Measurements from ENCODE around the gene LRRC72.
"Not testable (repeated sequence)": the region's sequence is repeated elsewhere in the genome, so short reads cannot be mapped to it uniquely, and the experiment has no call there.

Gene LRRC72

GRCh38 chr7:16581286-16581685 is 54.7 kb downstream of the LRRC72 start:
- no peak for DNase-seq (ENCODE audit: low read depth)

GRCh38 chr7:16583834-16584233 is 57.2 kb downstream of the LRRC72 start:
- DNase-seq (ENCODE audit: low read depth), result no peak

- DNase-seq (ENCODE audit: low read depth), result no peak
Observed at GRCh38 chr7:16585540-16585939, 58.9 kb downstream of the LRRC72 start.

GRCh38 chr7:16586081-16586874 is 59.7 kb downstream of the LRRC72 start:
- no peak for DNase-seq (ENCODE audit: low read depth)

GRCh38 chr7:16587129-16587528 is 60.5 kb downstream of the LRRC72 start:
- DNase-seq (ENCODE audit: low read depth), result no peak

- no peak for DNase-seq (ENCODE audit: low read depth)
Observed at GRCh38 chr7:16587790-16588189, 61.2 kb downstream of the LRRC72 start.

- no peak for DNase-seq (ENCODE audit: low read depth)
Observed at GRCh38 chr7:16589881-16590280, 63.3 kb downstream of the LRRC72 start.

- no peak for DNase-seq (ENCODE audit: low read depth)
Observed at GRCh38 chr7:16590424-16590823, 63.8 kb downstream of the LRRC72 start.

GRCh38 chr7:16592395-16592794 is 65.8 kb downstream of the LRRC72 start:
- no peak for DNase-seq (ENCODE audit: low read depth)

GRCh38 chr7:16594061-16594460 is 67.4 kb downstream of the LRRC72 start:
- no peak for DNase-seq (ENCODE audit: low read depth)

GRCh38 chr7:16594676-16595075 is 68.1 kb downstream of the LRRC72 start:
- DNase-seq (ENCODE audit: low read depth), result no peak

GRCh38 chr7:16595596-16595995 is 69.0 kb downstream of the LRRC72 start:
- DNase-seq (ENCODE audit: low read depth), result not testable (repeated sequence)

- DNase-seq (ENCODE audit: low read depth), result no peak
Observed at GRCh38 chr7:16598015-16598414, 71.4 kb downstream of the LRRC72 start.

- no peak for DNase-seq (ENCODE audit: low read depth)
Observed at GRCh38 chr7:16599860-16600259, 73.2 kb downstream of the LRRC72 start.

GRCh38 chr7:16603633-16604032 is 77.0 kb downstream of the LRRC72 start:
- no peak for DNase-seq (ENCODE audit: low read depth)

- DNase-seq (ENCODE audit: low read depth), result no peak
Observed at GRCh38 chr7:16604054-16604453, 77.4 kb downstream of the LRRC72 start.

GRCh38 chr7:16606704-16607103 is 80.1 kb downstream of the LRRC72 start:
- DNase-seq (ENCODE audit: low read depth), result no peak

- no peak for DNase-seq (ENCODE audit: low read depth)
Observed at GRCh38 chr7:16609842-16610450, 83.3 kb downstream of the LRRC72 start.

GRCh38 chr7:16611711-16612110 is 85.1 kb downstream of the LRRC72 start:
- DNase-seq (ENCODE audit: low read depth), result no peak

- no peak for DNase-seq (ENCODE audit: low read depth)
Observed at GRCh38 chr7:16615228-16615627, 88.6 kb downstream of the LRRC72 start.

GRCh38 chr7:16616122-16616521 is 89.5 kb downstream of the LRRC72 start:
- DNase-seq (ENCODE audit: low read depth), result no peak

GRCh38 chr7:16616542-16616941 is 89.9 kb downstream of the LRRC72 start:
- DNase-seq (ENCODE audit: low read depth), result no peak

- DNase-seq (ENCODE audit: low read depth), result no peak
Observed at GRCh38 chr7:16619979-16620408, 93.4 kb downstream of the LRRC72 start.

- DNase-seq (ENCODE audit: low read depth), result no peak
Observed at GRCh38 chr7:16626388-16626787, 99.8 kb downstream of the LRRC72 start.
